ENCODE data around the gene GOLGA6A.

The GOLGA6A gene

GRCh38 chr15:74034206-74034755 is 48.1 kb downstream of the GOLGA6A start:
- no peak for DNase-seq
- H3K9me3 Mint-ChIP-seq = no peaks in the 10 kb centered on the region
- no peak overlapping the region for H3K27ac Mint-ChIP-seq

DNA sequence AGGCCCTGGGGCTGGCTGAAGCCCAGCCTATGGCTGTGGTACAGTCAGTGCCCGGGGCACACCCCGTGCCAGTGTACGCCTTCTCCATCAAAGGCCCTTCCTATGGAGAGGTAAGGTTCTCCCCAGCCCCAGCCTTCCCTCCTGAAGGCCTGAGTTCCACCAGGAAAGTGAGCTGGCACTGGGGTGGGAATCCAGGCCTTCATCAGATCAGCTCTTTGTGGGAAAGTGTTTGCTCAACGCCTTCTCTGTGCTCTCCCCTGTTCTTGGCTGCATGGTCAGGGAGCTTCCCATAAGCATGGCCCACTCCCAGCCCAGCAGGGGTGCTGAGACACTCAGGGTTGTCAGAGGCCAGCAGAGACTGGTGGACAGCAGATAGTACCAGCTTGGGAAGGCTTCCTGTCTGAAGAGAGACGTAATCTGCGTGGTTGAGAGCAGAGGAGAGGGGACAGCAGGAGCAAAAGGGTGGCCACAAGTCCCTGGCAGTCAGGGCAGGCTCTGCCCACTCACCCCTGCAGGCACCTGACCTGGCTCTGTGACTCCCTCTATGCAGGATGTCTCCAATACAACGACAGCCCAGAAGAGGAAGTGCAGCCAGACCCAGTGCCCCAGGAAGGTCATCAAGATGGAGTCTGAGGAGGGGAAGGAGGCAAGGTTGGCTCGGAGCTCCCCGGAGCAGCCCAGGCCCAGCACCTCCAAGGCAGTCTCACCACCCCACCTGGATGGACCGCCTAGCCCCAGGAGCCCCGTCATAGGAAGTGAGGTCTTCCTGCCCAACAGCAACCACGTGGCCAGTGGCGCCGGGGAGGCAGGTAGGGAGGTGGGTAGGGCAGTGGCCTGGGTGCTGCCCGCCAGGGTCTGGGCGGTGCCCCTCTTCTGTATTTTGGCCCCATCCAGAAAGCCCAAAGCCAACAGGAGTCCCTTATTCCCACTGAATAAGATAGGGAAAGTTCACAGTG is 49.5 kb downstream of the GOLGA6A start:
- Mint-ChIP-seq H3K27me3 (ENCODE audit: low read depth, poor library complexity) (no peaks in the 10 kb centered on the region), H3K4me3 (no peak overlapping the region), H3K36me3 (ENCODE audit: low read depth) (peaks cover 30% of the 10 kb centered on the region), H3K9me3 (no peaks in the 10 kb centered on the region), H3K4me1 (peaks cover 20% of the 10 kb centered on the region), H3K27ac (no peak overlapping the region)
- DNase-seq = no peak
- TF ChIP-seq CTCF (IDR thresholded peaks at IDR 0.05) = no peak

More at GRCh38 chr15:74034206-74034755, 48.1 kb downstream of the GOLGA6A start:
- Mint-ChIP-seq H3K4me1 (peaks cover 31% of the 10 kb centered on the region), H3K4me3 (no peak overlapping the region), H3K36me3 (ENCODE audit: low read depth) (peaks cover 25% of the 10 kb centered on the region), H3K27me3 (ENCODE audit: low read depth, poor library complexity) (peaks cover 3% of the 10 kb centered on the region)
- TF ChIP-seq CTCF (IDR thresholded peaks at IDR 0.05) = no peak

DNA sequence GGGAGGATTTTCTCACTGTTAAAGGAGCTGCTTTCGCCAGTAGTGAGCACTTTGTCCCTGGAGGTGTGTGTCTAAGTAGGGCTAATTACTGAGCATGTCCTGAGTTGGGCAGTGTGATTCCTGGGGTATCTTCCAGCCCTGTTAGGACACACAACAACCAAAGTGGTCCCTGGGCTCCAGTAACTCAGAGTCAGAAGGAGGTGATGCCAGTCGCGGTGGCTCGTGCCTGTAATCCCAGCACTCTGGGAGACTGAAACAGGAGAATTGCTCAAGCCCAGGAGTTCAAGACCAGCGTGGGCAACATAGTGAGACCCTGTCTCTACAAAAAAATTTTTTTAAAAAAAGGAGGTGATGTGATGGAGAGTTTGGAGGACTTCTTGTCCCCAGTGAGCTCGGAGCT is 50.3 kb downstream of the GOLGA6A start:
- H3K9me3 Mint-ChIP-seq = no peaks in the 10 kb centered on the region
- no peak overlapping the region for H3K4me3 Mint-ChIP-seq
- TF ChIP-seq CTCF (IDR thresholded peaks at IDR 0.05) = no peak
- DNase-seq = no peak
- peaks cover 30% of the 10 kb centered on the region for H3K36me3 Mint-ChIP-seq (ENCODE audit: low read depth)
- H3K27ac Mint-ChIP-seq = no peak overlapping the region
- peaks cover 12% of the 10 kb centered on the region for H3K4me1 Mint-ChIP-seq
- no peaks in the 10 kb centered on the region for H3K27me3 Mint-ChIP-seq (ENCODE audit: low read depth, poor library complexity)

- Mint-ChIP-seq H3K27ac (no peak overlapping the region), H3K27me3 (ENCODE audit: low read depth, poor library complexity) (no peaks in the 10 kb centered on the region), H3K36me3 (ENCODE audit: low read depth) (peaks cover 22% of the 10 kb centered on the region), H3K4me1 (no peaks in the 10 kb centered on the region), H3K9me3 (no peaks in the 10 kb centered on the region), H3K4me3 (no peak overlapping the region)
- TF ChIP-seq CTCF (IDR thresholded peaks at IDR 0.05) = no peak
- DNase-seq = no peak
Observed at GRCh38 chr15:74028646-74029045, 53.7 kb downstream of the GOLGA6A start.

DNA sequence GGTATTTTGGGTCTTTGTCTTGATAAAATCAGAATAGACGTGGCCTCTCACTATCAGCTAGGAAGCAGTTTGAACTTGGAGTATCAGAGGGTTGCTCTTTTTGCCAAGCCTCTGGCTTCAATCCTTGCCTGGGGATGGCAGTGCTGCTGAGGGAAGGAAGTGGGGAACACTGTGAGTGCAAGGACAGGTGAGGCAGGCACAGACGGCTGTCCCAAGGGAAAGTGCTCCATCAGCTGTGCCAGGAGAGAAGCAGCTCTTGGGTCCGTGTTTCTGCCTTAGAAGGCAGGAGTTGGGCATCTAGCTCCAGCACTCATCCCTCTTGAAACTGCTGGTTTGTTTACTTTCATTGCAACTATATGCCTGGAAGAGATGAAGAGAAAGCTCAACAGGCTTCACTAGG is 54.7 kb downstream of the GOLGA6A start:
- no peak for TF ChIP-seq CTCF (IDR thresholded peaks at IDR 0.05)
- H3K36me3 Mint-ChIP-seq (ENCODE audit: low read depth) = peaks cover 28% of the 10 kb centered on the region
- H3K4me1 Mint-ChIP-seq = no peaks in the 10 kb centered on the region
- no peak overlapping the region for H3K4me3 Mint-ChIP-seq
- DNase-seq = no peak
- H3K27ac Mint-ChIP-seq = peak overlapping the region; percentile 87
- no peaks in the 10 kb centered on the region for H3K9me3 Mint-ChIP-seq
- H3K27me3 Mint-ChIP-seq (ENCODE audit: low read depth, poor library complexity) = no peaks in the 10 kb centered on the region
